HG02642 (cell line): ENCODE measurements around the gene AGAP1.

Experiments
- ATAC-seq: cut with Tn5 transposase; IDR thresholded peaks from one replicate; pipeline ENCODE4 v1.9.1; 2021; ENCODE audit warnings: mild to moderate bottlenecking; ENCODE audit not compliant: unreplicated experiment, poor library complexity

The AGAP1 gene

GRCh38 chr2:236173729-236174607 is 680.1 kb downstream of the AGAP1 start:
- ATAC-seq, result no peak

GRCh38 chr2:236175548-236176150 is 681.8 kb downstream of the AGAP1 start:
- no peak for ATAC-seq

- no peak for ATAC-seq
These were observed 682.6 kb downstream of the AGAP1 start for GRCh38 chr2:236176417-236176816.

GRCh38 chr2:236176951-236177350 is 683.1 kb downstream of the AGAP1 start:
- no peak for ATAC-seq

- ATAC-seq, result no peak
These were observed 683.7 kb downstream of the AGAP1 start for GRCh38 chr2:236177604-236177966.

- ATAC-seq, result no peak
These were observed 684.4 kb downstream of the AGAP1 start for GRCh38 chr2:236177967-236178889.

GRCh38 chr2:236178890-236179235 is 685.0 kb downstream of the AGAP1 start:
- no peak for ATAC-seq

- no peak for ATAC-seq
These were observed 685.6 kb downstream of the AGAP1 start for GRCh38 chr2:236179236-236180075.

GRCh38 chr2:236180076-236180816 is 686.4 kb downstream of the AGAP1 start:
- no peak for ATAC-seq

GRCh38 chr2:236180831-236181453 is 687.1 kb downstream of the AGAP1 start:
- no peak for ATAC-seq
